H1 (cell line): ENCODE data around the gene MGMT. TPM values are rescaled to one million over a fixed set of nuclear protein-coding genes. Genes with fewer than 3 reads are reported as not detected.

Experiments used
- CHD7 ChIP-seq: fragments of 300-600 bp; sonication (generic); IDR thresholded peaks from 2 replicates; pipeline ENCODE4 v1.7.1; 2012; ENCODE audit warnings: low read length, moderate library complexity, mild to moderate bottlenecking, inconsistent platforms; ENCODE audit not compliant: insufficient replicate concordance
- polyA plus RNA-seq, 7 experiments: library from polyadenylated mRNA; depleted of rRNA in 3 of 7; stranded (reverse) in 5 of 7; unstranded in 2 of 7; fragments of >200 nt in 5 of 7; fragments of 200-250 nt in 2 of 7; gene quantifications; 1 replicate in 5 of 7; 2 replicates in 1 of 7; 4 replicates in 1 of 7; pipeline versions ENCODE4 v1.2.1 to v1.2.3, GENCODE V29; 2011 to 2013; ENCODE audit warnings: missing spikeins in 2 of 7, mixed read lengths in 2 of 7
- total RNA-seq: library from RNA; stranded (reverse); fragmentation: NEBNext Ultra II Directional; extraction: Animal tissue kit (Norgen Biotek cat#: 25700); gene quantifications from 2 replicates; pipeline ENCODE4 v1.2.1, GENCODE V29; 2021

Gene MGMT
- total and polyA plus RNA-seq, 2 of the 8 experiments (the other 6 are each of a cell fraction or from before 2014, with no cell fraction given), result 9.9 to 10.7 TPM

- peak; percentile 52 for TF ChIP-seq CHD7
These were observed 27.7 kb downstream of the MGMT start (continued) for GRCh38 chr10:129494740-129495139.
